Spleen (tissue), 7 donors: Measurements from ENCODE around the gene GLYATL1.

Experiments used
- POLR2A ChIP-seq, 3 donors: fragments of 450-650 bp; IDR thresholded peaks; one replicate each; pipeline ENCODE4 v1.5.1; 2017; ENCODE audit warnings: antibody characterized with exemption in 3 of 3, mild to moderate bottlenecking in 1 of 3
- POLR2AphosphoS5 ChIP-seq, 3 donors: sonication (generic); formaldehyde crosslinking; IDR thresholded peaks; one replicate each; pipeline ENCODE4 v1.5.1; 2017; ENCODE audit warnings: antibody characterized with exemption in 3 of 3
- TF ChIP-seq, protein P1 (sequence below), 11 experiments: fragments of 200-600 bp in 7 of 11; fragments of 450-650 bp in 4 of 11; sonication (generic) in 4 of 11; IDR thresholded peaks in 8 of 11; conservative IDR thresholded peaks in 3 of 11; 1 replicate in 7 of 11; 2 replicates in 4 of 11; pipeline versions ENCODE4 v1.4.0 to v1.8.0; 2016 to 2021; ENCODE audit warnings: antibody characterized with exemption in 11 of 11, inconsistent platforms in 4 of 11, mild to moderate bottlenecking in 1 of 11
- donor health status: DM: no; HTN: no; CAD: no; lungs with moderate emphysema.
- donor health status: DM: no; HTN: no; CAD: no.
- donor health status: DM: no; HTN: no; CAD: no.

DNA sequence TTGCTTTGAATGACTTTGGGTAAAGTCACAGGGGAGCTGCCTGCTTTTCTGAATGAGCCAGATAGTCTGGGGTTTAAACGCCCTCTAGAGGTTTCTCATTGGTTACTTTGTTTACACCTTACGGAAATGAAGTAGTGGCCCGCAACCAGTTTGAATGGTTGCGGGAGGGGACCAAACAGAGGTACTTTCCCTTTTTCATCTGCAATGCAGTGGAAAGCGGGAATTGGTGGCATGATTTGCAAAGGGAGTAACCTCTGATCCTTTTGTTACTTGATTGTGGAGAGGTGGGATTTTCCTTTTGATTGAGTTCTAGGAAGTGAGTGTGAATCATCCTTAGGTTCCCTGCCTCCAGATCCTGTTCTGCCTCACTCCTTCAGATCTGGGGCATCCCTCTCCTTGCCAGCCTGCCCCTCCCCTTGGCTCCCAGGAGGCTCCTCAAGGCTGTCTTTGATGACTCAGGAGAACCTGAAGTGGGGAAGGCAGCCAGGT lies 15.9 kb upstream of the GLYATL1 start:
- TF ChIP-seq, protein P1, sequence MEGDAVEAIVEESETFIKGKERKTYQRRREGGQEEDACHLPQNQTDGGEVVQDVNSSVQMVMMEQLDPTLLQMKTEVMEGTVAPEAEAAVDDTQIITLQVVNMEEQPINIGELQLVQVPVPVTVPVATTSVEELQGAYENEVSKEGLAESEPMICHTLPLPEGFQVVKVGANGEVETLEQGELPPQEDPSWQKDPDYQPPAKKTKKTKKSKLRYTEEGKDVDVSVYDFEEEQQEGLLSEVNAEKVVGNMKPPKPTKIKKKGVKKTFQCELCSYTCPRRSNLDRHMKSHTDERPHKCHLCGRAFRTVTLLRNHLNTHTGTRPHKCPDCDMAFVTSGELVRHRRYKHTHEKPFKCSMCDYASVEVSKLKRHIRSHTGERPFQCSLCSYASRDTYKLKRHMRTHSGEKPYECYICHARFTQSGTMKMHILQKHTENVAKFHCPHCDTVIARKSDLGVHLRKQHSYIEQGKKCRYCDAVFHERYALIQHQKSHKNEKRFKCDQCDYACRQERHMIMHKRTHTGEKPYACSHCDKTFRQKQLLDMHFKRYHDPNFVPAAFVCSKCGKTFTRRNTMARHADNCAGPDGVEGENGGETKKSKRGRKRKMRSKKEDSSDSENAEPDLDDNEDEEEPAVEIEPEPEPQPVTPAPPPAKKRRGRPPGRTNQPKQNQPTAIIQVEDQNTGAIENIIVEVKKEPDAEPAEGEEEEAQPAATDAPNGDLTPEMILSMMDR (IDR thresholded peaks at IDR 0.05 in 8 of 11, conservative IDR thresholded peaks at IDR 0.05 in 3 of 11), result peak in 5 of 11 experiments; percentile 6 to 35 (median 28)
- no peak for TF ChIP-seq POLR2A (IDR thresholded peaks at IDR 0.05)
- no peak for TF ChIP-seq POLR2AphosphoS5 (IDR thresholded peaks at IDR 0.05)
